Muscle layer of duodenum (tissue), 2 donors: ENCODE measurements around the gene TC2N.

Experiments
- H3K27ac ChIP-seq: one replicate; pipeline ENCODE4 v1.7.0; 2013; ENCODE audit warnings: mild to moderate bottlenecking, low read length
- H3K27me3 ChIP-seq: one replicate; pipeline ENCODE4 v1.7.0; 2013; ENCODE audit warnings: low read depth, mild to moderate bottlenecking, control low read depth, low read length
- H3K36me3 ChIP-seq, 2 donors: one replicate each; pipeline ENCODE4 v1.7.0; 2013; ENCODE audit warnings: low read length in 2 of 2, control low read depth in 1 of 2, mild to moderate bottlenecking in 1 of 2; ENCODE audit not compliant: insufficient read depth in 2 of 2, control insufficient read depth in 1 of 2
- H3K4me1 ChIP-seq, 2 donors: one replicate each; pipeline ENCODE4 v1.7.0; 2013; ENCODE audit warnings: low read length in 2 of 2, mild to moderate bottlenecking in 2 of 2, control low read depth in 1 of 2, moderate library complexity in 1 of 2; ENCODE audit not compliant: insufficient read depth in 2 of 2, control insufficient read depth in 1 of 2
- H3K4me3 ChIP-seq, 2 donors: one replicate each; pipeline ENCODE4 v1.7.0; 2013; ENCODE audit warnings: low read length in 2 of 2, low read depth in 1 of 2, mild to moderate bottlenecking in 1 of 2
- H3K9me3 ChIP-seq, 2 donors: one replicate each; pipeline ENCODE4 v1.7.0; 2013; ENCODE audit warnings: low read length in 2 of 2, control low read depth in 1 of 2, mild to moderate bottlenecking in 1 of 2; ENCODE audit not compliant: control insufficient read depth in 1 of 2
- donor health status: healthy.

TC2N gene

DNA sequence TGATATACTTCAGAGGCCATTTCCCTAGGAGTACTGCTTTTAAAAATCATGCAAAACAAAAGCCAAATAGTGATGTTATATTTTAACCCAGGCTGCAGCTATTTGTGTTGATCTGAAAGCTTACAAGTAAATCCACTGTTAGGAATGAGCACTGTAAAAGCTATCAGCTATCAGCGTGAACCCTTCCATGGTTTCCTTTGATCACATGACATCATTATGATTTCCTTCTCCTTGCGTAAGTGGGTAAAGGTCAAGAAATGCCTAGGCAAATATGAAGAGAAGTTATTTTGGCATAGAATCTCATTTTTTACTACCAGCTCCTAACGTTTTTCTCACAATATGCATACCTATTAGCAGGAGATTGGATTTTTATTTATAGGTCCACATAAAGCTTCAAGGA is 86.9 kb downstream of the TC2N start:
- H3K4me1 ChIP-seq = no peaks in the 10 kb centered on the region
- H3K36me3 ChIP-seq = peaks cover 0 to 3% of the 10 kb centered on the region in 2 donors
- H3K27me3 ChIP-seq = no peaks in the 10 kb centered on the region
- no peaks in the 10 kb centered on the region for H3K9me3 ChIP-seq
- no peak overlapping the region for H3K4me3 ChIP-seq
- H3K27ac ChIP-seq = no peak overlapping the region

DNA sequence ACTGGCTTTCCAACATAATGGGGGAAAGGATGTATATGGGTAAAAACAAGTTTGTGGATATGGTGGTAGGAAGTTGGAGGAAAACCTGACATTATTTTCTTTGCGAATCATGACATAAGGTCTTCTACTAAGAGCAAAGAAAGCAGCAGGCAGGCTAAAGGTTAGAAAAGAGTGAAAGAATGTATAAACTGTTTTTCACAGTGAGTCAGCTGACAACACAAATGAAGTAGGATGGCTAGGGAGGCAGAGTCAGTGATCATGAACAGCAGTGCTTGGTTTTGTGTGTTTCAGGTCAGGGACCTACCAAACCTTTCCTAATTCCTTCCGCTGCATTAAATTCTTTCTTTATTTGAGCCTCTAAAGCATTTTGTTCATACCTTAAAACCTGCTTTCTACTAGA is 89.1 kb downstream of the TC2N start:
- Histone ChIP-seq H3K27ac (no peak overlapping the region), H3K36me3 (peaks cover 0 to 3% of the 10 kb centered on the region in 2 donors), H3K27me3 (no peaks in the 10 kb centered on the region), H3K4me3 (no peak overlapping the region), H3K4me1 (no peaks in the 10 kb centered on the region), H3K9me3 (no peaks in the 10 kb centered on the region)

DNA sequence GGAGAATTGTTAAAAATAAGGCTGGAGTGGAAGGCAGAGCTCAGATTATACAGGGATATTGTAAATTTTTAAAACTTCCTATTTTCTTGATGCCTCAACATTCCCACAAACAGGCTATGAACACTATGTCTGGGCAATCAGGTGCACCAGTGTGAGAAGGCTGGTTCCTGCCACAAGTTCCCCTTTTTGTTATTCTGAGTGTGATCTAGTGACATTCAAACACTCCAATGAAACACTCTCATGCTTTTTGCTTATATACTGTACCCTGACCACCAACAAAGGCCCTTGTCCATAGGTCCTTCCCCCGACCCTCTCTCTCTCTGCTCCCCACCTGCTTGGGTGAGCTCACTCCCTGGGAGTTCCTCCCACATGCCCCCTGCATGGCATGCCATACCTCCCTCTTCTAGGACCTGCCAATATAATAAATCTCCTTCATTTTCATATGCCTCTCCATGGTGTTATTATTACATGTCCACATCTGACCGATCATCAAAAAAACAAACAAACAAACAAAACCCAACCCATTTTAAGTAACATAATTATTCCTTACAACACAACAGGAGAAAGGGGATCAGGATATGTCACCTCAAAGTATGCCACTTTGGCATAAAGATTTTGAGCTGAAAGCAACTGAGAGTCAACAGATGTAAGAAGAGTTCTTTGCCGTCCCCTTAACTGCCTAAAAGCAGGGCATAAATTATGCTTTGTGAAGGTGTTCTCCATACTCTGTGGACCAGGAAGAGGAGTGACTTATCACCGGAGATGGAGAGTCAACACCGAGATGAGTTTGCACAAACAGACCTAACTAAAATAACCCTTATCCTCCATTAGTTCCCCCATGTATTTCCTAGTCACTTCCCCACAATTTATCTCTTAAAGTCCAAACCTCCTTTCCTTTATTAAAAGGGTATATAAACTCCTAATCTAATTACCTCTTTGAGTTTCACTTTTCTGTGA is 92.9 kb downstream of the TC2N start:
- Histone ChIP-seq H3K27ac (no peak overlapping the region), H3K4me1 (no peaks in the 10 kb centered on the region), H3K27me3 (no peaks in the 10 kb centered on the region), H3K9me3 (no peaks in the 10 kb centered on the region), H3K36me3 (no peaks in the 10 kb centered on the region), H3K4me3 (no peak overlapping the region)

DNA sequence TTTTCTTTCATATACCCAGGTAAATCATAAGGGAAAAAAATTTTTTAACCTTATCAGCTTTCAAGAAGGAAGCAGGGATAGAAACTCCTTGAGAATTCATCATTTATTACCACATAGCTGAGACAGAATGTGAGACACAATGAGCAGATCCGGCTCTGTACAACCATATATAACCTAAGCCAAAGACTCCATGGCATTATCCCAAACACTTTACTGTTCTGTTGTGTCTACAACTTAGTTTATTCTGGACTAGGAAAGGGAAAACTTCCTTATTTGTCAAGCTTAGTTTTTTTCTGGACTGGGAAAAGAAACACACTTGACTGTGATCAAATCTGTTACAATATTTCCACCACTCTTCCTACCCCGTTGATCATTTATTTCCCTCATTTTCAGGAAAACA is 97.2 kb downstream of the TC2N start:
- Histone ChIP-seq H3K27ac (no peak overlapping the region), H3K4me1 (no peaks in the 10 kb centered on the region), H3K4me3 (no peak overlapping the region), H3K36me3 (no peaks in the 10 kb centered on the region), H3K9me3 (no peaks in the 10 kb centered on the region), H3K27me3 (no peaks in the 10 kb centered on the region)

DNA sequence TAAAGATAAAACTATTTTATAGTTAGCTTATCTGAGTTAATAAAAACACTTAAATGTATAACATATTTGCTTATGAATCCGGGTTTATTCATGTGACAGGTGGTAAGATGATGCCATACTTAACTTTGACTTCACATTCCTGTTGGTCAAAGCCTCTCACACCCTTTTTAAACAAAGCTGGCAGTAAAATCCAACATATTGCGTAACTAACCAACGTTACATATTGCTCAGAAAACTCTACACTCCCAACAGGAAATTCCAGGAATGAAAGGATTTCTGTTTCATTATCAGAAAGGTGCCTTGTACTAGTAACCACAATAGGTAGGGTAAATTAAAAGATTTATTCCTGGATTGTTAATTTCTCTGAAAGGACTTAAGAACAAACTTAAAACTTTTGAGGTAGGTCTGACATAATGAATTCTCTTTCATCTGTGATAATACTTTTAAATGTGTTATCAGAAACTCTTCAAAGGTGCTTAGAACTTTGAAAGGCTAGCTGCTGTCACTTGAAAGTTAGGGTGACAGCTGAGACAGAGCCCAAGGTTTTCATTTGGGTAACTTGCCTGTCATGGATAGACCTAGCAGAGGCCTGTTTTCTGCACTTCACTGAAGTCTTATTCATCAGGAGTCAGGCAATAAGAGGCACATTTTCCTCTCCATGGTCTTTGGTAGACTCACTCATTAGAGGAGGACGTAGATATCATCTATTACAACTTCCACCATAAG is 111.6 kb downstream of the TC2N start:
- Histone ChIP-seq H3K27me3 (no peaks in the 10 kb centered on the region), H3K9me3 (no peaks in the 10 kb centered on the region), H3K4me1 (no peaks in the 10 kb centered on the region), H3K27ac (peak overlapping the region; percentile 32), H3K4me3 (no peak overlapping the region), H3K36me3 (no peaks in the 10 kb centered on the region)

DNA sequence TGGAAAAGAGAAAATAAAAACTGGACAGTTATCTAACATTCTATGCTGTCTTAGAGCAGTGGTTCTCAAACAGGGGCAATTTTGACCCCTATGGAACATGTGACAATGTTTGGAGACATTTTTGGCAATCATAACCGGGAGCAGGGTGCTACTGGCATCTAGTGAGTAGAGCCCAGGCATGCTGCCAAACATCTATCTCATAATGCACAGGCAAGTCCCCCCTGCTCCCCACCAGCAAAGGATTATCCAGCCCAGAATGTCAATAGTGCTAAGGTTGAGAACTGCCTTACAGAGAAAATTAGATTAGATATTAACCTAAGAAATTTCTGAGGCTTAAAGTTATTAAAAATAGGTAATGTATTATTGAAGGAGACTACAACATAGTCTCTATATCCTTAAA is 112.5 kb downstream of the TC2N start:
- H3K4me1 ChIP-seq = no peaks in the 10 kb centered on the region
- H3K4me3 ChIP-seq = no peak overlapping the region
- peak overlapping the region; percentile 4 for H3K27ac ChIP-seq
- no peaks in the 10 kb centered on the region for H3K36me3 ChIP-seq
- no peaks in the 10 kb centered on the region for H3K27me3 ChIP-seq
- H3K9me3 ChIP-seq = no peaks in the 10 kb centered on the region

DNA sequence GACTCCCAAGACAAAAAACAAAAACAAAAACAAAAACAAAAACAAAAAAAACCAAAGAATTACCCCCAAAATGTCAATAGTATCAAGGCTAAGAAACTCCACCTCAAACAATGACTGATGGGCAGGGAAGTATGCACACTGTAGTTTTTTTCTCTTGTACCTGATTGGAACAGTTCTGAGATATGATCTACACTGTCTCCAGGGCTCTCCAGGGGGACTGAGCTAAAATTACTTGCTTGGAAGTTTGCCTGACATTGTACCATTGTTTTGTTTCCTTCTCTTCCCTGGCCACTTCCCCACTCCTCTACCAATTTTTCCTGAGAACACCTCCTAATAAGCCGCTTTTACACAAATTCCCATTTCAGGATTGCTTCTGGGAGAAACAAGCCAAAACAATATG is 113.2 kb downstream of the TC2N start:
- Histone ChIP-seq H3K4me3 (no peak overlapping the region), H3K27me3 (no peaks in the 10 kb centered on the region), H3K4me1 (no peaks in the 10 kb centered on the region), H3K36me3 (no peaks in the 10 kb centered on the region), H3K9me3 (no peaks in the 10 kb centered on the region), H3K27ac (no peak overlapping the region)

DNA sequence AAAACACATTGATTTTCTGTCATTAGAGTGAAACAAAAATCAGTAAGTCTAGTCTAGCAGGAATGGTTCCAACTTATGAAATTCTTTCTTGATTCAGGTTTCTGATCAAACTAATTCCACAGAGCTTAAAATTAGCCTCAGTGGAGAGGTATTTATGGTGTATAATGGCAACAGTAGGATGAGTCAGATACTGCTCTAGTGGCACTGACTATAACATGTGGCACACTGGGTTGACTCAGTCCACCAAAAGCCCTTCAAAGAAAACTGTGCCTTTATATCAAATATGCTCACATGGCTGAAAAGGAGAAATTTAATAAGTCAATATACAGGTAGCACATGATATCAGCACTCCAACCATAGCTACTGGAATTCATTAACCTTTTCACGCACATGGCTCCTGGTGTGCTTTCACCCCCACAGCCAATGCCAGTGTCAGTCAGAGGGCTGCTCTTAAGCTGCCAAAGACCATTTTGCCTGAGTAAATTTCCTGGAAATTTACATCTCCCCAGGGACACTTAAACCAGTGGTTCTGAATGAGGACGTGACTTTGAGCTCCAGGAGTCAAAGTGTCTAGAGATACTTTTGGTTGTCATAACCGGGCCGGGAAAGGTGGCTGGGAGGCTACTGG is 113.7 kb downstream of the TC2N start:
- Histone ChIP-seq H3K27ac (no peak overlapping the region), H3K4me3 (no peak overlapping the region), H3K27me3 (no peaks in the 10 kb centered on the region), H3K4me1 (no peaks in the 10 kb centered on the region), H3K36me3 (no peaks in the 10 kb centered on the region), H3K9me3 (no peaks in the 10 kb centered on the region)

DNA sequence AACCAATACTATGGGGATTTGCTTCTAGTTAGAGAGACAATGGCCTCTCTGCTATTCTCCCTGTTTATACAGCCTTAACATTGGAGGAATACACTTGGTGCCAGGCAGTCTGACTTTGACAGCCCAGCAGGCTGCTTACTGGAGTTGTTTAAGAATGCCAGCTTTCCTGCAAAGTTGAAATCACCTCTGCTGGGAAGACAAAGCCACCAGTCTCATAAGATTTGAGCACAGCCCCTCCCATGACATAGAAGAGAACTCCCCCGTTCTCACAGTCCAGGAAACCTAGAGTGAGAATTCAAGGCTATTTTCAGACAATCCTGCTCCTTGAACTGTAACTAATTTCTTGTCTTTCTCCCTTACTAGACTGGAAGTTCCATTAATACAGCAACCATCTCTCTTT is 114.4 kb downstream of the TC2N start:
- H3K4me1 ChIP-seq = no peaks in the 10 kb centered on the region
- no peaks in the 10 kb centered on the region for H3K27me3 ChIP-seq
- H3K36me3 ChIP-seq = no peaks in the 10 kb centered on the region
- no peaks in the 10 kb centered on the region for H3K9me3 ChIP-seq
- no peak overlapping the region for H3K4me3 ChIP-seq
- H3K27ac ChIP-seq = no peak overlapping the region

DNA sequence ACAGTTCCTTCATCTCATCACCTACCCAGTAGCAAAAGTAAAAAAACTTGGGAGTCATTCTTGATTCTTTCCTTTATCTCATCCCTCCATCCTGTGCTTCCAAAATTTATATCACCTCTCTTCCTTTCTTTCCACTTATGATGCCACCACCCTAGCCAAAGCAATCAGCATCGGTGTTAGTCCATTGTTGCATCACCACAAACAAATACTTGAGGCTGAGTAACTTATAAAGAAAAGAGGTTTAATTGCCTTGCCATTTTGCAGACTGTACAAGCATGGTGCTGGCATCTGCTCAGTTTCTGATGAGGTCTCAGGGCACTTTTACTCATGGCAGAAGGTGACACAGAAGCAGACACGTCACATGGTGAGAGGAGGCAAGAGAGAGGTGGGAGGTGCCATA is 115.6 kb downstream of the TC2N start:
- H3K27ac ChIP-seq = no peak overlapping the region
- no peaks in the 10 kb centered on the region for H3K36me3 ChIP-seq
- no peaks in the 10 kb centered on the region for H3K27me3 ChIP-seq
- H3K4me1 ChIP-seq = no peaks in the 10 kb centered on the region
- H3K9me3 ChIP-seq = no peaks in the 10 kb centered on the region
- H3K4me3 ChIP-seq = no peak overlapping the region

DNA sequence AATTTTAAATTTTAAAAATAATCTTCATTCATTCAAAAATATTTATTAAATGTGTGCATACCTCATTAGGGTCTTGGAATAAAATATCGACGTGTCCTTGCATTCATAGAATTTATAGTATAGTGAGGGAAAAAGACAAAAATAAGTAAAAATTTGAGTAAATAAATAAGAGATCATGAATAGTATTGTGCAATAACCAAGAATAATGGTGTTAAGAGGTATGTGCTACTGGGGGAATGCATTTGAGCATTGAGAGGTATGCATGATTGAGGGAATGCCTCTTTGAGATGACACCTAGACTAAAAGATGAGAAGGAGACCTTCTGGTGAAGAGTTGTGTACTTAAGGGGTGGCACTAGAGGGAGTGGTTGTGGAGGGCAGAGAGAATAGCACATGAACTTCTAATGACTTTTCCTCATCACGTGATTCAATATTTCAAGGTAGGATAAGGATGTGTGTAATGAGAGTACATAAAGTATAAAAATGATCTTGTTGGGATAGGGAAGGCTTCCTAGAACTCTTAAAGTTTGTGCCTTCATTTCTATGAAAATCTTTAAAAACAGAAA is 116.6 kb downstream of the TC2N start:
- Histone ChIP-seq H3K4me1 (no peaks in the 10 kb centered on the region), H3K27me3 (no peaks in the 10 kb centered on the region), H3K9me3 (no peaks in the 10 kb centered on the region), H3K27ac (no peak overlapping the region), H3K36me3 (no peaks in the 10 kb centered on the region), H3K4me3 (no peak overlapping the region)
